ENCODE results near the gene RGS10.

Gene RGS10

GRCh38 chr10:119488675-119489074 lies 53.8 kb downstream of the RGS10 start:
- Histone ChIP-seq H3K27ac (ENCODE audit: low read length) (no peak overlapping the region), H3K4me1 (ENCODE audit: low read length) (peaks cover 8% of the 10 kb centered on the region), H3K9me3 (ENCODE audit: insufficient read depth, low read length) (no peaks in the 10 kb centered on the region), H2AFZ (ENCODE audit: low read depth, low read length) (no peak overlapping the region), H3K79me2 (ENCODE audit: low read length) (no peaks in the 10 kb centered on the region), H3K36me3 (replicated peaks; ENCODE audit: low read depth, low read length) (no peaks in the 10 kb centered on the region), H3K4me2 (ENCODE audit: low read length) (no peak overlapping the region), H3K9ac (ENCODE audit: low read length) (no peak overlapping the region), H3K27me3 (ENCODE audit: low read depth, low read length) (no peaks in the 10 kb centered on the region), H3K4me3 (ENCODE audit: low read length) (no peak overlapping the region), H4K20me1 (ENCODE audit: insufficient read depth, low read length) (no peaks in the 10 kb centered on the region)
- no peak for TF ChIP-seq EZH2phosphoT487 (IDR thresholded peaks at IDR 0.05; ENCODE audit: low read depth)
- TF ChIP-seq CTCF (IDR thresholded peaks at IDR 0.05; ENCODE audit: low read depth, low read length), result no peak

GRCh38 chr10:119483839-119484238 lies 58.7 kb downstream of the RGS10 start:
- Histone ChIP-seq H3K79me2 (ENCODE audit: low read length) (no peaks in the 10 kb centered on the region), H3K4me3 (ENCODE audit: low read length) (no peak overlapping the region), H4K20me1 (ENCODE audit: insufficient read depth, low read length) (no peaks in the 10 kb centered on the region), H3K4me2 (ENCODE audit: low read length) (no peak overlapping the region), H3K9me3 (ENCODE audit: insufficient read depth, low read length) (no peaks in the 10 kb centered on the region), H3K36me3 (replicated peaks; ENCODE audit: low read depth, low read length) (no peaks in the 10 kb centered on the region), H3K4me1 (ENCODE audit: low read length) (peaks cover 7% of the 10 kb centered on the region), H3K27ac (ENCODE audit: low read length) (no peak overlapping the region), H2AFZ (ENCODE audit: low read depth, low read length) (no peak overlapping the region), H3K9ac (ENCODE audit: low read length) (no peak overlapping the region), H3K27me3 (ENCODE audit: low read depth, low read length) (peaks cover 5% of the 10 kb centered on the region; the same call in 1 of the 2 replicates)
- TF ChIP-seq EZH2phosphoT487 (IDR thresholded peaks at IDR 0.05; ENCODE audit: low read depth) (no peak), CTCF (IDR thresholded peaks at IDR 0.05; ENCODE audit: low read depth, low read length) (no peak)

- no peaks in the 10 kb centered on the region for H4K20me1 ChIP-seq (ENCODE audit: insufficient read depth, low read length)
- no peak overlapping the region for H3K4me3 ChIP-seq (ENCODE audit: low read length)
- H3K4me1 ChIP-seq (ENCODE audit: low read length), result peaks cover 15% of the 10 kb centered on the region
- no peaks in the 10 kb centered on the region for H3K36me3 ChIP-seq (replicated peaks; ENCODE audit: low read depth, low read length)
- H3K27ac ChIP-seq (ENCODE audit: low read length), result no peak overlapping the region
- no peaks in the 10 kb centered on the region for H3K9me3 ChIP-seq (ENCODE audit: insufficient read depth, low read length)
- no peak overlapping the region for H3K4me2 ChIP-seq (ENCODE audit: low read length)
- TF ChIP-seq CTCF (IDR thresholded peaks at IDR 0.05; ENCODE audit: low read depth, low read length), result no peak
- TF ChIP-seq EZH2phosphoT487 (IDR thresholded peaks at IDR 0.05; ENCODE audit: low read depth), result no peak
- no peak overlapping the region for H3K9ac ChIP-seq (ENCODE audit: low read length)
- no peak overlapping the region for H2AFZ ChIP-seq (ENCODE audit: low read depth, low read length)
- no peaks in the 10 kb centered on the region for H3K79me2 ChIP-seq (ENCODE audit: low read length)
- peaks cover 5% of the 10 kb centered on the region; the same call in 1 of the 2 replicates for H3K27me3 ChIP-seq (ENCODE audit: low read depth, low read length)
These were observed 59.5 kb downstream of the RGS10 start for GRCh38 chr10:119483001-119483400.

- Histone ChIP-seq H3K27ac (ENCODE audit: low read length) (no peak overlapping the region), H3K9me3 (ENCODE audit: insufficient read depth, low read length) (no peaks in the 10 kb centered on the region), H3K36me3 (replicated peaks; ENCODE audit: low read depth, low read length) (no peaks in the 10 kb centered on the region), H3K27me3 (ENCODE audit: low read depth, low read length) (peaks cover 13% of the 10 kb centered on the region; the same call in 1 of the 2 replicates), H3K9ac (ENCODE audit: low read length) (no peak overlapping the region), H3K79me2 (ENCODE audit: low read length) (no peaks in the 10 kb centered on the region), H3K4me3 (ENCODE audit: low read length) (no peak overlapping the region), H3K4me1 (ENCODE audit: low read length) (peaks cover 26% of the 10 kb centered on the region), H4K20me1 (ENCODE audit: insufficient read depth, low read length) (no peaks in the 10 kb centered on the region), H3K4me2 (ENCODE audit: low read length) (no peak overlapping the region), H2AFZ (ENCODE audit: low read depth, low read length) (no peak overlapping the region)
- TF ChIP-seq CTCF (IDR thresholded peaks at IDR 0.05; ENCODE audit: low read depth, low read length), result no peak
- TF ChIP-seq EZH2phosphoT487 (IDR thresholded peaks at IDR 0.05; ENCODE audit: low read depth), result no peak
These were observed 60.6 kb downstream of the RGS10 start for GRCh38 chr10:119481781-119482426.
